COLO668 (cell line): ENCODE results near the gene SDK2.

Experiments used
- DNase-seq: peaks from one replicate; lab custom pipeline; 2025; ENCODE audit not compliant: unreplicated experiment; lab: John Stamatoyannopoulos, UW

Gene SDK2, protein sequence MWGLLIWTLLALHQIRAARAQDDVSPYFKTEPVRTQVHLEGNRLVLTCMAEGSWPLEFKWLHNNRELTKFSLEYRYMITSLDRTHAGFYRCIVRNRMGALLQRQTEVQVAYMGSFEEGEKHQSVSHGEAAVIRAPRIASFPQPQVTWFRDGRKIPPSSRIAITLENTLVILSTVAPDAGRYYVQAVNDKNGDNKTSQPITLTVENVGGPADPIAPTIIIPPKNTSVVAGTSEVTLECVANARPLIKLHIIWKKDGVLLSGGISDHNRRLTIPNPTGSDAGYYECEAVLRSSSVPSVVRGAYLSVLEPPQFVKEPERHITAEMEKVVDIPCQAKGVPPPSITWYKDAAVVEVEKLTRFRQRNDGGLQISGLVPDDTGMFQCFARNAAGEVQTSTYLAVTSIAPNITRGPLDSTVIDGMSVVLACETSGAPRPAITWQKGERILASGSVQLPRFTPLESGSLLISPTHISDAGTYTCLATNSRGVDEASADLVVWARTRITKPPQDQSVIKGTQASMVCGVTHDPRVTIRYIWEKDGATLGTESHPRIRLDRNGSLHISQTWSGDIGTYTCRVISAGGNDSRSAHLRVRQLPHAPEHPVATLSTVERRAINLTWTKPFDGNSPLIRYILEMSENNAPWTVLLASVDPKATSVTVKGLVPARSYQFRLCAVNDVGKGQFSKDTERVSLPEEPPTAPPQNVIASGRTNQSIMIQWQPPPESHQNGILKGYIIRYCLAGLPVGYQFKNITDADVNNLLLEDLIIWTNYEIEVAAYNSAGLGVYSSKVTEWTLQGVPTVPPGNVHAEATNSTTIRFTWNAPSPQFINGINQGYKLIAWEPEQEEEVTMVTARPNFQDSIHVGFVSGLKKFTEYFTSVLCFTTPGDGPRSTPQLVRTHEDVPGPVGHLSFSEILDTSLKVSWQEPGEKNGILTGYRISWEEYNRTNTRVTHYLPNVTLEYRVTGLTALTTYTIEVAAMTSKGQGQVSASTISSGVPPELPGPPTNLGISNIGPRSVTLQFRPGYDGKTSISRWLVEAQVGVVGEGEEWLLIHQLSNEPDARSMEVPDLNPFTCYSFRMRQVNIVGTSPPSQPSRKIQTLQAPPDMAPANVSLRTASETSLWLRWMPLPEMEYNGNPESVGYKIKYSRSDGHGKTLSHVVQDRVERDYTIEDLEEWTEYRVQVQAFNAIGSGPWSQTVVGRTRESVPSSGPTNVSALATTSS (N-terminal part only)

DNA sequence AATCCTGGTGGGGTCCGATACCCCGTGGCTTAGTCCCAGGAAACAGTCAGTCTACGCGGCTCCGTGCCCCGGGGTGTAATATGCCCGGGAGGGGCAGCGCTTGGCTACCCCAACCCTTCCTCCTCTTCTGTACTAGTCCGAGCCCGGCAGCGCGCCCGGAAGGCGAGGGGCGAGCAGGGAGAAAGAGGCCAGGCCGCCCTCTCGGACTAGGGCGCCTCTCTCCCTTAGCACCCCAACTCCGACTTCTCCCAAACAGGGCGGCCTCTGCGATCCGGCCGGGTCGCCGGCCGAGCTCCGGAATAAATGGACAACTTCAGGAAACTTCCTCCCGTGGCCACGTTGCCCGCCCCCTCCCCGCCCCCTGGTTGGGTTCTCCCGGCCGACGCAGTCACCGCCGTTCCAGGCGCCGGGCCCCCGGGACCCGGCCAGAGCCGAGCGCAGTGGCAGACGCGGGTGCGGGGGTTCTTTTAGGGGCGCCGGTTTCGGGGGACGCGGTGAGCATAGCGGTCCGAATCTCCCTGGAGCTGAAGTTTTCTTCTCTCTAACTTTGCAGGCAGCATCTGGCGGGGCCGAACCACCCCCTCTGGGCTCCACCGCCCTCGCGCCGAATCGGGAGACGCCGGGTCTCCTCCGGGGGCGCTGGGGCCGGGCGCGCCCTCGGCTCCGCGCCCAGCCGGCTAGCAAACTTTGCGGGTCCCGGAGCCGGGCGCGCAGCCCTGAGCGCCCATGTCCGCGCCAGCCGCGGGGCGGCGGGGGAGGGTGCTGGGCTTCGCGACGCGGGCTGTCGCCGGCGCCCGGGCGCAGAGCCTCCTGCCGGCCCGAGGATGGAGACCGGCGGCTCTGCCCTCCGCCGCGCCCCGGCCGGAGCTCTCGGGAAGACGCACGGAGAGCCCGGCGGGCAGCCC is at the start of gene SDK2:
Gene SDK2 (minus strand): TSS at position 301 of the 905 bp plus-strand sequence. CDS start 357 bp downstream, outside the sequence.
- peak; percentile 55 for DNase-seq

DNA sequence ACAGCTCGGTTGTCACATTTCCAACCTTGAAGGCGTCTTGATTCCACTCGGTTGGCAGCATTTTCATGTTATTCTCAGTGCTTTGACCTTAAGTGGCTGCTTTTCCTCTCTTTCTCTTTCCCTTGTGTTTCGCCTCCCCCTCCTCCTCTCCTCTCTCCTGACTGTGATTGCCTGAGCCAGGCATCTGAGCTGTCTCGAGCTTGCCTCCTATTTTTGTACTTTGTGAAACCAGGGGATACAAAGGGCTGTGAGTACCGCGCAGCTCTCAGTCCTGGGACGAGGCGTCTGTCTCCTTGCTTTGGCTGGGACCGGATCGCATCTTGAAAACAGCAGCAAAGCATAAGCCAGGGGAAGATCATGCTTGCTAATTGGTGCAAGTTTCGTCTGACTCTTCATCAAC is 48.8 kb upstream of the SDK2 start:
- DNase-seq, result no peak

DNA sequence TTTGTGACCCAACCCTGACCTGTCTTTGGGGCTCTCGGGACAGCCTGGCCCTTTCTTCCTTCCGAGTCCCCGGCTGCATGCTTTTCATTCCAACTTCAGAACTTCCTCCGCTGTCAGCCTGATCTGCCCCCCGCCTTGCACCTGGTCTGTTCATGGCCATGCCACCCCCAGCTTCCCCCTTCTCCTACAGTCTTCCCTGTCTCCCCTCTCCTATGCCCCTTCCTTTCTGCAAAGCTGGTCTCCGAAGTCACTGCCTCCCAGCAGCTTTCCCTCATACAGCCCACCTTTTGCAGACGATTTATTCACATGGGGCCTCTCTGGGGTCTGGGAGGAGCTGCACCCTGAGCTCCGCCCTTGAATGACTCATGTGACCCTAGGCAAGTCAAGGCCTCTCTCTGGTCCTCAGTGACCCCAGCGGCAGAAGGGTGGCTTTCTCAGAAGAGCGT is 47.1 kb upstream of the SDK2 start:
- DNase-seq, result no peak

DNA sequence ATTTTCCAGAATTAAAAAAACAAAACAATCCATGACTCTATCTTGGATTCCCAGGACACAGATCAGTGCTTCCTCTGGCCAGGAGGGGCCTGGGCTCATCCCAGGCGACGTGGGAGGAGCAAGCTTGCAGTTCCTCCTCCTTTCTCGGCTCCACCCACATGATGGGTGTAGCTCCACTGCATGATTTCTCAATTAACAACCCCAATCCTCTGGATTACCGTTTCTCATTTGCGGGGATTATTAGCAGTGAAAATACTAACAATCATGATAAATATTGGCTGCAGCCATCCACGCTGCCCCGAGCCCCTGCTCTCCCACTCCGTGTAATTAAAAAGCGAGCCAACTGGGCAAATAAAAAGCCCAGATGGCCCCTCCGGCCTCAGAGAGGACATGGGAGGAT is 46.4 kb upstream of the SDK2 start:
- DNase-seq, result no peak

DNA sequence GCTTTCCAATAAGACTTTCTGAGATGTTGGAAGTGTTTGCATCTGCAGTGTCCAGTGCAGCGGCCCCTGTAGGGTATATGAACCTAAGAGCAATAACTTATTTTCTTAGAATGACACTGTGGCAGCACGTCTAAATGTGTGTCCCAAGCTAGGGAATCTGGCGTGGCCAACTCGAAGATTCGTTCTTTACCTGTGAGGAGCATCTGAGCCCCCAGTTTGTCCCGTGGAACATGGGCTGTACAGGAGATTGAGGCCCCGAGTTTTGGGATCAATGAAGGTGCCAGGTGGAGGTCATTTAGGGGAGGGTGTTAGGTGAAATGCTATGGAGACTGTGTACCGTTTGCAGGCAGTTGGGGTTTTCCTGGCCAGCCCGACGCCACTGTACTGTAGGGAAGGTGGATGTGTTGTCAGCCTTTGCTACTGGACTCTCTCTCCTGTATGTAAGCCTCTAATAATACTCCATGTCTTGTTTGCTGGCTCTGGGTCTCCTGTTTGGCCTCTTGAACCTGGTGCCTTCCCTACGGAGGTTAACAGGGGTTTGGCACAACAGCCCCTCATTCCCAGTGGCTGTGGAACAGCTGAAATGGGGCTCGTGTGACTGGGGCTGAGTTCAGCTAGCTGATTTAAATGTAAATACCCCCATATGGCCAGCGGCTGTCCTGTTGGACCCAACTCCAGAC is 45.5 kb upstream of the SDK2 start:
- DNase-seq, result no peak

DNA sequence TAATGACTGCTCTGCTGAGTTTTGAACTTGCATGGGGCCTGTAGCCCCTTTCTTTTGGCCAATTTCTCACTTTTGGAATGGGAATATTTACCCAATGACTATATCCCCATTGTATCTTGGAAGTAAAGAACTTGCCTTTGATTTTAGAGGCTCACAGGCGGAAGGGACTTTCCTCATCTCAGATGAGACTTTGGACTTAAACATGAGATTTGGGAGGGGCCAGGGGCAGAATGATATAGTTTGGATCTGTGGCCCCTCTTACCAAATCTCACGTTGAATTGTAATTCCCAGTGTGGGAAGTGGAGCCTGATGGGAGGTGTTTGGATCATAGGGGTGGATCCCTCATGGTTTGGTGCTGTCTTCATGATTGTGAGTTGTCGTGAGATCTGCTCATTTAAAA is 42.7 kb upstream of the SDK2 start:
- DNase-seq, result no peak

DNA sequence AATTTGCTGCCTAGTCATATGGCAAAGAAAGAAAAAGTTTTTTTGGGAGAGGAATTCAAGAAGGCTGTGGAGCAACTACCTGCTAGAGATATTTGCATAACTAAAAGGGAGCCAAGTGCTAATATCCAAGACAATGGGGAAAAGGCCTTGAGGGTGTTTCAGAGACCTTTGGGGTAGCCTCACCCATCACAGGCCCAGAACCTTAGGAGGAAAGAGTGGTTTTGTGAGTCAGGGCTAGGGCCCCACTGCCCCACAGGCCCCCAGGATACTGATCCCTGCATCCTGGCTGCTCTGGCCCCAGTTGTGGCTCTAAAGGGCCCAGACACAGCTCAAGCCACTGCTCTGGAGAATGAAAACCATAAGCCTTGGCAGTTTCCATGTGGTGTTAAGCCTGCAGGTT is 41.9 kb upstream of the SDK2 start:
- DNase-seq, result no peak

DNA sequence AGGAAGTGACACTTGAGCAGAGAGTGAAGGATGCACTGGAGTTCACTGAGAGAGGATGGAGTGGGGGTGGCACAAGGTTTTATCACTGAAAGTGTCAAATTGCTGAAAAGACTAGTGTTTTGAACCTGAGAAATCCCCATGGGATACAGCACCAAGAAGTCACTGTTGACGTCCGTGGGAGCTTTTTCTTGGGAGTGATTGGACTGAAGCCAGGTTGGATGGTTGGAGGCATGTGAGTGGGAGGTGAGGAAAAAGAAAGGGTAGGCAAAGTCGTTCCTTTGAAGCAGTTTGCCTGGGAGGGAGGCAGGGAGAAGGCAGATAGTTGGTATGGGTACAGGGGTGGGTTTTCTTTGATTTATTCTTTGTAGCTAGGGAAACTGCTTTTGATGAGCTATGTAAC is 39.9 kb upstream of the SDK2 start:
- no peak for DNase-seq

DNA sequence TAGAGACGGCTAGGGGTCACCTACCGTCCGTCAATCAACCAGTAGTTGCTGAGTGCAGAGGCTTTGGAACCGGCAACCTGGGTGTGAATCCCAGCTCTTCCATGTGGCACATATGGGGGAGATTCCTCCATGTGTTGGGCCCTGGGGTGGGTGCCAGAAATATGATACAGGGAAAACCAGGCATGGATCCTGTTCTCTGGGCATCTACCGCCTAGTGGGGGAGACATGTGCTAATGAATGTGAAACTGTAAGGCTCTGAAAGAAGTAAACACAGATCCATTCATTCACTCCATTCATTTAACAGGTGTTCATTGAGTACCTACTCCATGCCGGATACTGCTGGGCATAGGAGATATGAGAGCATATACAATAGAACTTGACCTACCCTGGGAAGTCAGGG is 39.5 kb upstream of the SDK2 start:
- DNase-seq, result no peak

DNA sequence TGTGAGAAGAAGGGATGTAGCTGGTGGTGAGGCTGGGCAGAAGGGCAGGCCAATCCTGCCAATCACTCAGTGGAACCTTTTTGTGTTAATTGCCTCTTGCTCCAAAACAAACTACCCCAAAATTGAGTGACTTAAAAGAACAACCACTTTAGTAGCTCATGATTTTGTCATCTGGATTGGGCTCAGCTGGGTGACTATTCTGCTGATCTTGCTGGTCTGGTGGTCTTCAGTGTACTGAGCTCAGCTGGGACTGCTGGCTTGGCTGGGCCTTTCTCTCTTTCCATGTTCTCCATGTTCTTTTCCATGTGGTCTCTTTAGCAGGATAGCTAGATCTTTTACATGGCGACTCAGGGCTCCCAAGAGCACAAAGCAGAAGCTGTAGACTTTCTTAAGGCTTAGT is 37.7 kb upstream of the SDK2 start:
- no peak for DNase-seq

DNA sequence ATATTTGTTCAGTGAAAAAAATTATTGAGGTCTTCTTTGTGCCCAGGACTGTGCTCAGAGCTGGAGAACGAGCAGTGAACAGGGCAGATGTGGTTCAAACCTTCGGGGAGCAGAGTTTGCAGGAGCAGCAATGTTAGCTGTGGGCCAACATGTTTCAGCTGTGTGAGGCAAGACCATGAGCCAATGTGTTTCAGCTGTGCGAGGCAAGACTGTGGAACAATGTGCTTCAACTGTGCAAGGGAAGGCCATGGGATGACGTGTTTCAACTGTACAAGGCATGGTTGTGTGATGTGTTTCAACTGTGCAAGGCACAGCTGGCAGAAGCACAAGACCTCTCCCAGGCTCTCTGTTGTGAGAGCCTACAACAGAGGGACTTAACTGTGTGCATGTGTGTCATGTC is 35.2 kb upstream of the SDK2 start:
- DNase-seq, result no peak

DNA sequence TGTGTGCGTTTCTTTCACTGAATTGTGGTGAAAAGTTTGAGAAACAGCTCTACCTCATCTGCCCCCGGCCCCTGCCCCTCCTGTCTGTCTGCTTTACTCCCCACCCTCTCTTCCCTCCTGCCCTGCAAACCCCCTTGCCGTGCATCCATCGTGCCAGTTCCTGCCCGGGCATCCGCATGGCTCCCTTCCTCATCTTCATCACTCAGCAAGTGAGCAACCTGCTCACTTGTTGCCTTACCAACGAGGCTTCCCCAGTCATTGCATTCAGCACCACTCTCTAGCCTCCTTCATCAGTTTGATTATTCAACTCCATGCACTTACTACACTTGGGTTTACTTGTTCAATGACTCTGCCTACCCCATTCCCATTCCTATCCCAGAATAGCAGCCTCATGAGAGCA is 34.8 kb upstream of the SDK2 start:
- no peak for DNase-seq

DNA sequence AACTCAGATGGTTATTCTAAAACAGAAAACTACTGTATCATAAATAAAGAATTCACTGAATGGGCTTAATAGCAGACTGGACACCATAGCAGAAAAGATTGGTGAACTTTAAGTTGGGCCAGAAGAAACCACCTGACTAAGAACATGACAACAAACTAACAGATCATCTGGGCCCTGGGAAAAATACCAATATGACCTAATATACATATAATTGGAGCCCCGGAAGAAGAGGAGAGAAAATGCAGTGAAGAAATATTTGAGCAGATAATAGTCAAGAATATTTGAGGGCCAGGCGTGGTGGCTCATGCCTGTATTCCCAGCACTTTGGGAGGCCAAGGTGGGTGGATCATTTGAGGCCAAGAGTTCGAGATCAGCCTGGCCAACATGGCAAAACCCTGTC is 25.5 kb upstream of the SDK2 start:
- DNase-seq, result no peak

DNA sequence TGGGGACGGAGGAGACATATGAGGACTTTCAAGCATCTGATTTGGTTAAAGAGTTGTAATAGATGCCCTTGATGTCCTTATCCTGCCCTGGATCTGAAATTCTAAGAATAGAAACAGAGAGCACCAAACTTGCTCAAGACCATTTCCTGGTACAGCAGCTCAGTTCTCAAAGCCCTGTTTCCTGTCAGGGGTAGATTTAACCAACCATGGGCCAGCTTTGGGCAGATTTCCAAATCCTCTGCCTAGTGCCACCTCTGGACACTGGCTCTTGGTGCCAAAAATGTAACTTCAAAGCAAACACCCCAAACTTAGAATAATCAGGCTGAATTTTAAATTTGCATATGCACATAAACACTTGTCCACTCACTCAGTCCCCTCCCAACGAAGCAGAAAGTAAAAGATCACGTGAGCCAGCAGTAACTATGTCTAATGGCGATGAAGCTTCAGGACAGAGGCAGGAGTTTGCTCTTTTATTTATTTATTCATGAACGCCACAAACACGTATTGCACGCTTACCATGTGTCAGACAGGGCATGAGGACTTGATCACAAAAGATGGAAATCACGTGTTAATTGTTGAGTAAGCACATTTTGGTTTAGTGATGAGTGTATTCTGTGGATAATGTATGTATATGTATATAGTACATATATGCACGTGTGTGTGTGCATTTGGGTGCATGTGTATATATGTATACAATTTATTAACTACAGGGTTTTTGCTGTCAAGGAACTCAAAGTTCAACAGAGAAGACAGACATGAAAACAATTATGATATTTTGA is 23.1 kb upstream of the SDK2 start:
- DNase-seq, result no peak

DNA sequence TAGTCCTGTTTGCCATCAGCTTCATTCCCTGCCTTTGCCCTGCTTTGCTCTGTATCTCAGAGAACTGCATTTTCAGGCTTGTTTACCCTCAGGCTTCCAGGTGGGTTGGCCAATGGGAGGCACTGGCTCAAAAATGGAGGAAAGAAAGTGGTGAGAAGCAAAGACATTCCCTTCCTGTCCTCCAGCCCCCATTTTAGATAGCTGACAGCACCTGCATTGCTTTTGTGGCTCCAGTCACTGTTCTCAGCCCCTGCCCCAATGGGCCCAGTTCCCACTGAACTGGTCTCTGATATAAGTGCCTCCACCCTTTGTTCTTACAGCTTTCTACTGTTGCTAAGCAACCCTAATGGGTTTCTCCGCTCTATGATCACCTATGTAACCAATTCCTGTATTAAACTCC is 19.4 kb upstream of the SDK2 start:
- DNase-seq, result peak; percentile 26

DNA sequence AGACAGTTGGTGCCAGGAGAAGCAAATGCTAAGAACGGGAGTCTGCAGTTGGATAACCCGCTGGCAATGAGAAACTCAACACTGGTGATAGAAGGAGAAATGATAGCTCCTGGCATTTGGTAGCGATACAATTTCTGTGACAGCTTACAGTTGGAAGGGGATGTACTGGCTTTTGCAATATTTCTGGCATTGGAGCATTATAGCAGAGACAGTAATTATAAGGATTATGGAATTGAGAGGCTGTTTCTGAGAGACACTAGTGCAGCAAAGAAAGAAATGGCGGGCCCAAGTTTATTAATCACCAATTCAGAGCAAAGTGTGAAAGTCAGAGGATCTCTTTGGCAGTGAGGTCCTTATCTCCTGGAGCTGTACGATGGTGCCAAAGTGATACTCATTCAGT is 16.1 kb upstream of the SDK2 start:
- DNase-seq, result no peak

DNA sequence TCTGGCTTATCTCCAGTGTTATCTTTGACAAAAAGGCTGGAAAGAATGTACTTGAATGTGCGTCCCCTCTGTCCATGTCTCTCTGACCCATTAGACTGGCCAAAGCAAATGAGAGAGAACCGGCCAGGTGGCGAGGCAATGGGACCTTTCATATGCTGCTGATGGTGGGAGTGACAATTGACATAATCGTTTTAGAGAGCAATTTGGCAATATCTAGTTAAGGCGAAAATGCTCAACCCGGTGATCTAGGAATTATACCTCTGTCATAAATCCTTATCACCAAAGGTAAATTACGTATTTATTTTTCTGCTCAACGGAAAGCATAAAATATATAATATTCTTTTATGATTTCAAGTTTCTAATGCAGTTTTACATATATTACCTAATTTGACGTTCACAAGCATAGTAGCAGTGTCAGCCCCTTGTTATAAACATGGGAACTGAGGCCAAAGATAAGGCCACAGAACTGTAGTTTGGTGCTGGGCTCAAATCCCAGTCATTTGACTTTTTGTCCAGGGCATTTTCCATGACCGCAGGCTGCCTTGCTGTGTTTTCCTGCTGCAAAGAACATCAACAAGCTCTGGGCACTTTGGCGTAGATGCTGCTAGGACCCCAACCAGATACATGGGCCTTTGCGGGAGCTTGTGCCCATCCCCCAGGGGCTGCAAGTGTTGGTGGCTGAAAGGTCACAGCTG is 14.7 kb upstream of the SDK2 start:
- no peak for DNase-seq

DNA sequence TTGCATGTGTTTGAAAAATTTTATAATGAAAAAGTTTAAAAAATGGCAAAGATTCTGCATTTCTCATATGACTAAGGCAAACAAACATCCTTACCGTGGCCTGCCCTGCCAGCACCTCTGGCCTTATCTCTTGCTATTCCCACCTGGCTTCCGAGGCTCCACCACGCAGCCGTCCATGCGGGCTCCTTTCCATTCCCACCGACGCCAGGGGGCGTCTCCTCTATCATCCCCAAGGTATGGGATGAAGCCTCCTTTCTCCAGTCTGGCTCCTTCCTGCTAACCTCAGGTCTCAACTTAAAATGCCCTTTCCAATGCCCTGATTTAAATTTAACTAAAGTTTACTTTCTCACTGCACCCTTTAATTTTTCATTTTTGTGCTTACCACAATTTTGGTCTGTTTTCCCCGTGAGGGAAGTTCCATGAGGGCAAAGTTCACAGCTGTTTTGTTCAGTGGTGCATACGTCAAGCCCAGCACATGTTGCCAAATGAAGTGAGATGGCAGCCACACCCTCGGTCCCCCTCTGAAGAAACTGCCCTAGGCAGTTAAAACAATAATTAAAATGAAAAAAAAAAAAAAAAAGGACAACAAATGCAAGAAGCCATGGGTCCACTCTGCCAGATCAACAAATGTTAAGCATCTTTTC is 13.3 kb upstream of the SDK2 start:
- DNase-seq, result peak; percentile 84
